ENCODE measurements around the gene CYTL1.
"Not testable (repeated sequence)": the region's sequence is repeated elsewhere in the genome, so short reads cannot be mapped to it uniquely, and the experiment has no call there.

- TF ChIP-seq CTCF, POLR2A (IDR thresholded peaks at IDR 0.05): not testable (repeated sequence)
Measured at GRCh38 chr4:5066968-5067367, 47.7 kb upstream of the CYTL1 start.

Measured in lower leg skin (tissue), 3 donors.